ENCODE measurements around the gene IGF2.

DNA sequence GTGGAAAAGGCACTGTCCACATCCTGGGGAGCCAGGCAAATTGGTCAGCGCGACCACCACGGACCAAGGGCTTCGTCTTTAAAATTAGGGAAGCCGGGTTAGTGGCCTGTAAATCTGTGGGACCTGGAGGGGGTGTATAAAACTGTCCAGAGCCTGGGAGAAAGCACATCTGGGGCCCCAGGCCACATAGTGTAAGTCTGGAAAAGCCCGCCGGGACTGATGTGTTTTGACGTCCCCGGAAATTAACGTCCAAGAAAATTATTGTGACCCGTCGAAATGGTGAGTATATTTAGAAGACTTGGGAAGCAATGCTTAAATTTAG, 4.2 kb upstream of the IGF2 start:
- TF ChIP-seq POLR2A (IDR thresholded peaks at IDR 0.05) = no peak
- TF ChIP-seq EP300 (IDR thresholded peaks at IDR 0.05) = no peak
